GM12878 (cell line): ENCODE measurements around the gene PIGZ. TPM values are rescaled to one million over a fixed set of nuclear protein-coding genes. Genes with fewer than 3 reads are reported as not detected.

Experiments used
- BACH1 ChIP-seq: fragments of 450-650 bp; IDR thresholded peaks from 2 replicates; pipeline ENCODE4 v1.6.1; 2017; ENCODE audit warnings: mild to moderate bottlenecking, borderline replicate concordance
- BHLHE40 ChIP-seq, 2 experiments: fragments of 450-650 bp in 1 of 2; IDR thresholded peaks; 2 replicates each; pipeline ENCODE4 v1.6.1; 2011 to 2017; ENCODE audit warnings: low read depth in 2 of 2, borderline replicate concordance in 1 of 2, improper control_type of control experiment in 1 of 2, low read length in 1 of 2, mild to moderate bottlenecking in 1 of 2
- BRCA1 ChIP-seq: IDR thresholded peaks from 2 replicates; pipeline ENCODE4 v1.6.1; 2011; ENCODE audit warnings: low read depth, low read length, improper control_type of control experiment
- DPF2 ChIP-seq: fragments of 450-650 bp; IDR thresholded peaks from 2 replicates; pipeline ENCODE4 v1.6.1; 2017; ENCODE audit warnings: mild to moderate bottlenecking
- IKZF2 ChIP-seq, 2 experiments: fragments of 450-650 bp; IDR thresholded peaks; 2 replicates each; pipeline ENCODE4 v1.6.1; 2017; ENCODE audit warnings: mild to moderate bottlenecking in 2 of 2, moderate library complexity in 2 of 2
- LARP7 ChIP-seq: fragments of 450-650 bp; IDR thresholded peaks from 2 replicates; pipeline ENCODE4 v1.6.1; 2017; ENCODE audit warnings: mild to moderate bottlenecking
- NFIC ChIP-seq: IDR thresholded peaks from 2 replicates; pipeline ENCODE4 v1.6.1; 2012; ENCODE audit warnings: low read depth, mild to moderate bottlenecking, inconsistent platforms, low read length, moderate library complexity
- POLR2A ChIP-seq: IDR thresholded peaks from 2 replicates; pipeline ENCODE4 v1.6.1; 2011; ENCODE audit warnings: low read depth, mild to moderate bottlenecking, low read length
- POLR2AphosphoS5 ChIP-seq: IDR thresholded peaks from 2 replicates; pipeline ENCODE4 v1.6.1; 2011; ENCODE audit warnings: mild to moderate bottlenecking, low read length, inconsistent platforms
- RCOR1 ChIP-seq: conservative IDR thresholded peaks from 2 replicates; pipeline ENCODE4 v1.6.1; 2012; ENCODE audit warnings: low read depth, low read length, improper control_type of control experiment
- RFX5 ChIP-seq: IDR thresholded peaks from 2 replicates; pipeline ENCODE4 v1.6.1; 2011; ENCODE audit warnings: low read depth, low read length, improper control_type of control experiment
- SMC3 ChIP-seq: IDR thresholded peaks from 2 replicates; pipeline ENCODE4 v1.6.1; 2011; ENCODE audit warnings: low read length, improper control_type of control experiment, borderline replicate concordance
- TCF12 ChIP-seq: IDR thresholded peaks from 2 replicates; pipeline ENCODE4 v1.6.1; 2011; ENCODE audit warnings: low read depth, mild to moderate bottlenecking, low read length
- TCF3 ChIP-seq: IDR thresholded peaks from 2 replicates; pipeline ENCODE4 v1.6.1; 2012; ENCODE audit warnings: low read depth, mild to moderate bottlenecking, low read length, borderline replicate concordance; ENCODE audit not compliant: insufficient read depth
- YY1 ChIP-seq: IDR thresholded peaks from 2 replicates; pipeline ENCODE4 v1.6.1; 2011; ENCODE audit warnings: low read depth, mild to moderate bottlenecking, low read length
- ZBTB4 ChIP-seq: fragments of 450-650 bp; formaldehyde crosslinking; IDR thresholded peaks from 2 replicates; pipeline ENCODE4 v1.4.0; 2022; ENCODE audit warnings: mild to moderate bottlenecking, moderate library complexity
- ZNF217 ChIP-seq: fragments of 450-650 bp; IDR thresholded peaks from 2 replicates; pipeline ENCODE4 v1.6.1; 2017; ENCODE audit warnings: antibody characterized with exemption, mild to moderate bottlenecking
- ZNF24 ChIP-seq: fragments of 450-650 bp; IDR thresholded peaks from 2 replicates; pipeline ENCODE4 v1.6.1; 2017; ENCODE audit warnings: antibody characterized with exemption, mild to moderate bottlenecking
- ZNF622 ChIP-seq: fragments of 450-650 bp; IDR thresholded peaks from 2 replicates; pipeline ENCODE4 v1.6.1; 2017; ENCODE audit warnings: mild to moderate bottlenecking, inconsistent platforms
- polyA plus RNA-seq, 11 experiments: library from polyadenylated mRNA; depleted of rRNA in 4 of 11; unstranded in 6 of 11; stranded (reverse) in 5 of 11; fragments of >200 nt; fragmentation: Nextera tagmentation in 4 of 11; fragmentation: Illumina TruSeq in 1 of 11; extraction: Ambion mirVana in 4 of 11; extraction: Trizol in 1 of 11; gene quantifications; 1 replicate in 1 of 11; 2 replicates in 10 of 11; pipeline versions ENCODE4 v1.2.1 to v1.2.3, GENCODE V29; 2011 to 2016; ENCODE audit warnings: inconsistent platforms in 2 of 11, missing spikeins in 2 of 11, low read depth in 1 of 11
- total RNA-seq, 4 experiments: library from RNA; depleted of rRNA in 3 of 4; stranded (reverse); fragments of >200 nt in 3 of 4; fragmentation: Illumina TruSeq in 1 of 4; extraction: Trizol in 1 of 4; gene quantifications; 2 replicates each; pipeline versions ENCODE4 v1.2.1 to v1.2.3, GENCODE V29; 2013 to 2021
- TF ChIP-seq, protein P1 (sequence below): fragments of 450-650 bp; IDR thresholded peaks from 2 replicates; pipeline ENCODE4 v1.6.1; 2016; ENCODE audit warnings: mild to moderate bottlenecking
- TF ChIP-seq, protein P2 (sequence below), 3 experiments: IDR thresholded peaks in 2 of 3; conservative IDR thresholded peaks in 1 of 3; 2 replicates each; pipeline ENCODE4 v1.5.1; 2011; ENCODE audit warnings: low read depth in 3 of 3, low read length in 3 of 3, mild to moderate bottlenecking in 3 of 3, control low read depth in 2 of 3, moderate library complexity in 2 of 3, inconsistent platforms in 1 of 3, mixed read lengths in 1 of 3; ENCODE audit not compliant: control insufficient read depth in 2 of 3, insufficient read depth in 1 of 3; ENCODE audit errors: extremely low read depth in 1 of 3

Gene PIGZ
- total and polyA plus RNA-seq, 10 of the 15 experiments (the other 5 are each of a cell fraction or from before 2014, with no cell fraction given) = 0.06 to 1.2 (median 0.64) TPM

- no peak for TF ChIP-seq RCOR1
- TF ChIP-seq DPF2 = peak; percentile 86
- TF ChIP-seq YY1 = peak; percentile 77
- TF ChIP-seq POLR2AphosphoS5 = no peak
- peak; percentile 45; the same call in 1 of the 2 replicates for TF ChIP-seq POLR2A
- TF ChIP-seq LARP7 = peak; percentile 89
- TF ChIP-seq TCF3 = no peak
- no peak for TF ChIP-seq BRCA1
- TF ChIP-seq ZNF24 = peak; percentile 41; the same call in 1 of the 2 replicates
- no peak for TF ChIP-seq IKZF2 (IDR thresholded peaks at IDR 0.05)
- TF ChIP-seq ZNF217 = 0 out of 2 replicates have a peak, but pooled peaks have one; percentile 47
- no peak for TF ChIP-seq RFX5
- TF ChIP-seq ZBTB4 (CRISPR knock-in tag) = no peak
- TF ChIP-seq TCF12 = no peak
- TF ChIP-seq, protein P1, sequence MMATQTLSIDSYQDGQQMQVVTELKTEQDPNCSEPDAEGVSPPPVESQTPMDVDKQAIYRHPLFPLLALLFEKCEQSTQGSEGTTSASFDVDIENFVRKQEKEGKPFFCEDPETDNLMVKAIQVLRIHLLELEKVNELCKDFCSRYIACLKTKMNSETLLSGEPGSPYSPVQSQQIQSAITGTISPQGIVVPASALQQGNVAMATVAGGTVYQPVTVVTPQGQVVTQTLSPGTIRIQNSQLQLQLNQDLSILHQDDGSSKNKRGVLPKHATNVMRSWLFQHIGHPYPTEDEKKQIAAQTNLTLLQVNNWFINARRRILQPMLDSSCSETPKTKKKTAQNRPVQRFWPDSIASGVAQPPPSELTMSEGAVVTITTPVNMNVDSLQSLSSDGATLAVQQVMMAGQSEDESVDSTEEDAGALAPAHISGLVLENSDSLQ = no peak
- no peak for TF ChIP-seq ZNF622
- TF ChIP-seq NFIC = no peak
- TF ChIP-seq, protein P2, sequence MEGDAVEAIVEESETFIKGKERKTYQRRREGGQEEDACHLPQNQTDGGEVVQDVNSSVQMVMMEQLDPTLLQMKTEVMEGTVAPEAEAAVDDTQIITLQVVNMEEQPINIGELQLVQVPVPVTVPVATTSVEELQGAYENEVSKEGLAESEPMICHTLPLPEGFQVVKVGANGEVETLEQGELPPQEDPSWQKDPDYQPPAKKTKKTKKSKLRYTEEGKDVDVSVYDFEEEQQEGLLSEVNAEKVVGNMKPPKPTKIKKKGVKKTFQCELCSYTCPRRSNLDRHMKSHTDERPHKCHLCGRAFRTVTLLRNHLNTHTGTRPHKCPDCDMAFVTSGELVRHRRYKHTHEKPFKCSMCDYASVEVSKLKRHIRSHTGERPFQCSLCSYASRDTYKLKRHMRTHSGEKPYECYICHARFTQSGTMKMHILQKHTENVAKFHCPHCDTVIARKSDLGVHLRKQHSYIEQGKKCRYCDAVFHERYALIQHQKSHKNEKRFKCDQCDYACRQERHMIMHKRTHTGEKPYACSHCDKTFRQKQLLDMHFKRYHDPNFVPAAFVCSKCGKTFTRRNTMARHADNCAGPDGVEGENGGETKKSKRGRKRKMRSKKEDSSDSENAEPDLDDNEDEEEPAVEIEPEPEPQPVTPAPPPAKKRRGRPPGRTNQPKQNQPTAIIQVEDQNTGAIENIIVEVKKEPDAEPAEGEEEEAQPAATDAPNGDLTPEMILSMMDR (IDR thresholded peaks at IDR 0.05 in 2 of 3, conservative IDR thresholded peaks at IDR 0.05 in 1 of 3; ENCODE audit: control insufficient read depth in 2 of 3, extremely low read depth in 1 of 3, insufficient read depth in 1 of 3, low read depth in 3 of 3, low read length in 3 of 3) = peak; percentile 61 to 82 (median 69); a peak in 5 of 6 replicates
- TF ChIP-seq BHLHE40 (IDR thresholded peaks at IDR 0.05; ENCODE audit: borderline replicate concordance in 1 of 2, low read depth in 2 of 2, low read length in 1 of 2) = peak in 1 of 2 experiments; percentile 58; a peak in 2 of 4 replicates
- peak; percentile 86; the same call in 1 of the 2 replicates for TF ChIP-seq BACH1
- peak; percentile 82 for TF ChIP-seq SMC3
These were observed 1.3 kb upstream of the PIGZ start (continued) for GRCh38 chr3:196969660-196970546.
